SH-SY5Y (cell line): ENCODE measurements around the gene APIP.

Experiments used
- GATA2 ChIP-seq: IDR thresholded peaks from 2 replicates; pipeline ENCODE4 v1.6.1; 2011; ENCODE audit warnings: mild to moderate bottlenecking, low read depth, low read length
- GATA3 ChIP-seq: IDR thresholded peaks from 2 replicates; pipeline ENCODE4 v1.6.1; 2011; ENCODE audit warnings: low read depth, mild to moderate bottlenecking, low read length, moderate library complexity

DNA sequence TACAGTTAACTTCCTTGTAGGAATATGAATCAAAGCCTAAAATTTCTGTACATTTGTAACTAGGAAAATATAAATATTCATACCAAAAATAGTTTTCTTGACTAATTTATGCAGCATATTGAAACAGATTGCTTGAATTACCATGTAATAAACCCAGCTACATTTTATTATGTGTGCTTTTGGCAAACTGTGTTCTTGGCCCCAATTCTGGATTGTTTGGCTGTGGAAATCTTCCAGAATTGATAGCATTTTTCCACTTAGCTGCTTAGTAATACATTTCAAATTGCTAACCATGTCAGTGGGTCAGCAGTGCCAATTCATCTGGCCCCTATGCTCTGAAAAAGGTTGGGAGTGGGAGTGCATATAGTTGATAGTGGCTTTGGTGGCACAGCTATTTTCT lies 32.5 kb upstream of the APIP start:
- TF ChIP-seq GATA3 (no peak), GATA2 (no peak)
